Measurements from ENCODE around the gene GEMIN8. TPM values are rescaled to one million over a fixed set of nuclear protein-coding genes. Genes with fewer than 3 reads are reported as not detected.

Gene GEMIN8
- total RNA-seq, 6 experiments from 2014 or later: 8.0 to 14.8 (median 10.1) TPM

GRCh38 chrX:13994536-13995080 is 35.1 kb downstream of the GEMIN8 start:
- intact Hi-C loops (cut with DNase I): no loop called here
- 31% methylated on average over 2 of the region's 3 CpGs for WGBS (ENCODE audit: insufficient coverage, low coverage, low lambda C conversion rate, missing lambda C conversion rate)
- no peak overlapping the region for H3K27ac ChIP-seq
- H3K36me3 ChIP-seq: no peaks in the 10 kb centered on the region
- H3K4me1 ChIP-seq: no peaks in the 10 kb centered on the region
- no peak for ATAC-seq
- no peaks in the 10 kb centered on the region for H3K27me3 ChIP-seq
- TF ChIP-seq CTCF (IDR thresholded peaks at IDR 0.05) (no peak), POLR2A (IDR thresholded peaks at IDR 0.05) (no peak)
- H3K9me3 ChIP-seq: no peaks in the 10 kb centered on the region
- H3K4me3 ChIP-seq: no peak overlapping the region
- no peak for DNase-seq

- no peaks in the 10 kb centered on the region for H3K36me3 ChIP-seq
- intact Hi-C loops (cut with DNase I): no loop called here
- no peaks in the 10 kb centered on the region for H3K27me3 ChIP-seq
- H3K4me3 ChIP-seq: no peak overlapping the region
- H3K4me1 ChIP-seq: no peaks in the 10 kb centered on the region
- WGBS (ENCODE audit: insufficient coverage, low coverage, low lambda C conversion rate, missing lambda C conversion rate): 62% methylated on average over 7 of the region's 7 CpGs
- no peak for ATAC-seq
- no peak for TF ChIP-seq POLR2A (IDR thresholded peaks at IDR 0.05)
- no peak for TF ChIP-seq CTCF (IDR thresholded peaks at IDR 0.05)
- no peak for DNase-seq
- no peak overlapping the region for H3K27ac ChIP-seq
- H3K9me3 ChIP-seq: no peaks in the 10 kb centered on the region
Observed at GRCh38 chrX:13994104-13994503, 35.6 kb downstream of the GEMIN8 start.

GRCh38 chrX:13990126-13990800 is 39.4 kb downstream of the GEMIN8 start:
- intact Hi-C loops (cut with DNase I): no loop called here
- no peaks in the 10 kb centered on the region for H3K4me1 ChIP-seq
- no peaks in the 10 kb centered on the region for H3K36me3 ChIP-seq
- H3K27me3 ChIP-seq: no peaks in the 10 kb centered on the region
- ATAC-seq (no peak), DNase-seq (no peak)
- WGBS (ENCODE audit: insufficient coverage, low coverage, low lambda C conversion rate, missing lambda C conversion rate): 57% methylated on average over 3 of the region's 3 CpGs
- TF ChIP-seq CTCF (IDR thresholded peaks at IDR 0.05) (no peak), POLR2A (IDR thresholded peaks at IDR 0.05) (no peak)
- H3K4me3 ChIP-seq: no peak overlapping the region
- no peak overlapping the region for H3K27ac ChIP-seq
- no peaks in the 10 kb centered on the region for H3K9me3 ChIP-seq

- intact Hi-C loops (cut with DNase I): no loop called here
- 63% methylated on average over 1 of the region's 1 CpG for WGBS (ENCODE audit: insufficient coverage, low coverage, low lambda C conversion rate, missing lambda C conversion rate)
- DNase-seq: no peak
- Histone ChIP-seq H3K9me3 (peaks cover 0 to 10% (median 0%) of the 10 kb centered on the region in 4 donors), H3K36me3 (no peaks in the 10 kb centered on the region), H3K27me3 (no peaks in the 10 kb centered on the region), H3K4me3 (no peak overlapping the region), H3K4me1 (no peaks in the 10 kb centered on the region), H3K27ac (no peak overlapping the region)
- TF ChIP-seq POLR2A (IDR thresholded peaks at IDR 0.05) (no peak), CTCF (IDR thresholded peaks at IDR 0.05) (no peak)
- ATAC-seq: no peak
Observed at GRCh38 chrX:13985697-13986435, 43.8 kb downstream of the GEMIN8 start.

All from right lobe of liver (tissue), 6 donors.